Activated CD8-positive, alpha-beta memory T cell treated with anti-CD3 and anti-CD28 coated beads, Interleukin-2, amount 50 U/mL, for 4 hours (primary cell): ENCODE results near the gene SRR.
"Not testable (repeated sequence)": the region's sequence is repeated elsewhere in the genome, so short reads cannot be mapped to it uniquely, and the experiment has no call there.

Experiments used
- DNase-seq: peaks from one replicate; pipeline ENCODE4 v3.0.0-alpha.2; 2020

SRR gene, protein sequence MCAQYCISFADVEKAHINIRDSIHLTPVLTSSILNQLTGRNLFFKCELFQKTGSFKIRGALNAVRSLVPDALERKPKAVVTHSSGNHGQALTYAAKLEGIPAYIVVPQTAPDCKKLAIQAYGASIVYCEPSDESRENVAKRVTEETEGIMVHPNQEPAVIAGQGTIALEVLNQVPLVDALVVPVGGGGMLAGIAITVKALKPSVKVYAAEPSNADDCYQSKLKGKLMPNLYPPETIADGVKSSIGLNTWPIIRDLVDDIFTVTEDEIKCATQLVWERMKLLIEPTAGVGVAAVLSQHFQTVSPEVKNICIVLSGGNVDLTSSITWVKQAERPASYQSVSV

DNA sequence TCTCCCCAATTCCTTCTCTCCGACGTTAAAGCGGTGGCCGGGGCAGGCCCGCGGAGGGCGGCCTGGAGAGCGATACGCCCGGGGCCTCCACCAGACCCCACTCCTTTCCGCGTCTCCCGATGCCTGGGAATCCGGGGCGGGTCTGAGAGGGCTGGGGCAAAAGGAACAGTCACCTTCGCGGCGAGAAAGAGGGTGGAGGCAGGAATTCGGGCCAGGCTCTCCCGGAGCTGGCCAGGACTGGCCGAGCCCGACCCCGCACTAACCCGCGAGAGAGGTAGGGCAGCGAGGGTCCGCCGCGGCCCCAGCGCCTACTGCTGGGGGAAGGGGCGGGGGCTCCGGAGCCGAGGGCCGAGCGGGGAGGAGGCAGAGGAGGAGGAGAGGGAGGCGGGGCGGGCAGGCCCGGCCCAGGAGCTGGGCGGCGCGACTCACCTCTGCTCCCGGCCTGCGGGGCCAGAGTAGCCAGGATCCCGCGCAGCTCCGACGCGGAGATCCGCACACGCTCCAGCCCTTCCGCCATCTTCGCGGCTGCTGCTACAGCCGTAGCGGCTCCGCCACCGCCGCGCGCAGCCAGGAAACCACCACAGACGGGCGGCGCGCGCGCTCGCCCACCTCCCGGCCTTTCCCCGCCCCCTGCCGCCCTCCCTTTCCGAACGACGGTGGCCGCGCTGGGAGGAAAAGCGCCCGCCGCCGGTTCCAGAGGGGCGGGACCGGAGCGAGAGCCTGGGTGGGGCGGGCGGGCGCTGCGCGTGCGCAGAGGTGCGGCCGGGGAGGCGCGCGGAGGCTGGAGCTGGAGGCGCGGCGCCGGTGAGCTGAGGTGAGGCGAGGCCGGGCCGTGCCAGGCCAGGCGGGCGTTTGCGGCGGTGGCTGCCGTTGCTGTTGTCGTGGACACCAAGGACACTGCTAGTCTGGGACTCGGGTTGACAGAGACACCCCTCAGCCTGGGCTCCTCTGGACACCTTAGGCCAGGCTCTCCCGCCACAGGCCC is at the start of gene SRR, which contains the start of gene SMG6:
Gene SRR (plus strand): TSS at position 747 of the 985 bp plus-strand sequence. CDS start 11,611 bp downstream, outside the sequence.
Gene SMG6 (minus strand): TSS at position 582 of the 985 bp plus-strand sequence. CDS start 65 bp downstream, at position 517.
- peak; percentile 95 for DNase-seq

- DNase-seq = not testable (repeated sequence)
Observed at GRCh38 chr17:2258830-2259229, 44.9 kb upstream of the SRR start.

GRCh38 chr17:2259769-2260536 is 43.8 kb upstream of the SRR start:
- DNase-seq = peak; percentile 63

DNA sequence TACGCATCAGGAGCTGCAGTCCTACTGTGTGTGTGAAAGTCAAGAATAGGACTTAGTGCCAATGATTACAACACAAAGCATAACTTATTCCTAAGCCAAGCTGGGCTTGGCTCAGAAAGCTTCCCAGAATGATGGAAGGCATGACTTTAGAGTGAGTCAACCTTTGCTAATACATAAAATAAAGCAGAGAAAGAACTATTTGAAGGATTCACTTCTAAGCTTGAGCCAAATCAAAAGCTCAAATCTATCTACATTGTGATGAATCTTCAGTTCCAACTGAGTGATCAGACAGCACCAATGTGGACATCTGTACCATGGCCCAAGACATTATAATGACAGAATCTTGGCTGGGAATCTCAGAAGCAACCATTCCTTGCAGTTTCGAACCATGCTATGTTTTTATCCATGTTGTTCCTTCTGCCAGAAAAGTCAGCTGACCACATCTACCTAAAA is 41.6 kb upstream of the SRR start:
- no peak for DNase-seq

DNA sequence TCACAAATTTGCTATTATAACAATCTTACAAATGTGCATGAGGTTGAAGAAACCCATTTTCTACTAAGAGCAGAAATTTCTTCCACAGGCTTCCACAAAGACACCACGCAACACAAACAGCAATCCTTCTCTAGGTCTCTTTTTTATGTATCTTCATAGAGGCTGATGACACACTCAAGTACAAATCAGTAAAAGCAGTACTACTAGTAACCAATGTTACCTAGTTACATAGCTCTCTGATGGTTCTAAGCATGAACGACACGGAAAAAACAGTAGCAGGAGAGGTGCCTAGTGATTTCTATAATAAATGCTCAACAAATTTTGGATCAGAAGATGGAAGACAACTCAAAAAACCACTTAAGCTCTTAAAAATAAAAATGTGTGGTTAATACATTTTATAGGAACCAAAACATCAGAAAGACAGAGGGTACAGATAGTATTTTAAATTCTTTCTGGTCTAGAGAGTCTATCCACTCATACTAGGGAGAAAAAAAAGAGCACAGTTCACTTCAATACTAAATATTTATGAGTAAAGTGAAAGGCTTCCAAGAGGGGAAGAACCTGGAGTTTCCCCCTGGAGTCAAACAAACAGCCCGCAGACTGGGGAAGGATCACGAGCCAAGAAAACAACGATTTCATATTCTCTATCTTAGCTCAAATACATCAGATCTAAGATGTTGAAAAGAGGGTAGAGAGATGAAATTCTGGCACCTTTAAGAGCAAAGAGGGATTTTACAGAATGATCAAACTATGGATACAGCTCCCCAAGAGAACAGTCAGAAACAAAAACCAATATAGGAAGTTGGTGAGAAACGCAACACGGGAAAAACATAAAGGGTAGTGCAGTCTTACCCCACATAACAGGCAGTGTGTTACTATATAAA is 40.3 kb upstream of the SRR start:
- DNase-seq = no peak

- no peak for DNase-seq
Observed at GRCh38 chr17:2264067-2264860, 39.5 kb upstream of the SRR start.

DNA sequence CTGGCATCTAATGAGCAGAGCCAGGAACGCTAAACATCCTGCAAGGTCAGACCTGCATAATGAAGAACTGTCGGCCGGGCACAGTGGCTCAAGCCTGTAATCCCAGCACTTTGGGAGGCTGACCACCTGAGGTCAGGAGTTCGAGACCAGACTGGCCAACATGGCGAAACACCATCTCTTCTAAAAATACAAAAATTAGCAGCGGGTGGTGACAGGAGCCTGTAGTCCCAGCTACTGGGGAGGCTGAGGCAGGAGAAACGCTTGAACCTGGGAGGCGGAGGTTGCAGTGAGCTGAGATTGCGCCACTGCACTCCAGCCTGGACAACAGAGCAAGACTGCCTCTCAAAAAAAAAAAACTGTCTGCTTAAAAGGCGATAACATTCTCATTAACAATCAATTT is 38.6 kb upstream of the SRR start:
- not testable (repeated sequence) for DNase-seq

DNA sequence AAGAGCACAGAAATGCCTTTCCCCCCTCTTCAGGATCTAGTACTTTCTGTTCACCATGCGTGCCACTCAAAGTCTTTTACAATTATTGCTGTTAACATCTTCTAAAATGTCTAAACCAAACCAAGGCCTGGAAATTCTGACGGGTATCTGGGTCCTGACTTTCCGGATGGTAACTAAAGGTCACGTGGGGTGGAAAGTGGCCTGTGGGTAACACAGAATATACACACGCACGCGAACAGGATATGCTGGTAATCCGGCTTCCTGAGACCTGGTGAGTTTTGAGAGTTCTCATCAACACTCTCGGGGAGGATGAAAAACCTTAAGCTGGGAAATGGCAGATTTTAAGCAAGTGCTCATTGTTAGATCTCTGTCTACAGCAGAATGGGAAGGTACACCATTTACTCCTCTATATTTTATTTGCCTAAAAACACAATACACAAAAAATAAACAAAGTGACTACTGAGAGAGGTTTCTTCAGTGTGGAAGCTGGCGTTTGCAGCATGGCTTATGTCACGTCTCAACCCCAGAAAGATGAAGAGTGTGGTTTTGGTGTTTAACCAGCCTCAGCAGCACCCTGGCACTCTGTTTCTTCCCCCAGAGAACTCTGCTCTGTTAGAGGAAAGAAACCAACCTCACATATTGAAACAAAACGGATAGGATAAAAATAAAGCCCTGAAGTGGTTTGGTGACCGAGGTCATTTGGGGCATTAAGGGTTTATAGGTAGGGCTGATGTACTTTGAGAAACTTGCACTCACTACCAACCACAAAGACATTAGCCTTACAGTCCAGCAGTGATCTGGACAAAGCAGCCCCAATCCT is 37.5 kb upstream of the SRR start:
- peak; percentile 80 for DNase-seq

DNA sequence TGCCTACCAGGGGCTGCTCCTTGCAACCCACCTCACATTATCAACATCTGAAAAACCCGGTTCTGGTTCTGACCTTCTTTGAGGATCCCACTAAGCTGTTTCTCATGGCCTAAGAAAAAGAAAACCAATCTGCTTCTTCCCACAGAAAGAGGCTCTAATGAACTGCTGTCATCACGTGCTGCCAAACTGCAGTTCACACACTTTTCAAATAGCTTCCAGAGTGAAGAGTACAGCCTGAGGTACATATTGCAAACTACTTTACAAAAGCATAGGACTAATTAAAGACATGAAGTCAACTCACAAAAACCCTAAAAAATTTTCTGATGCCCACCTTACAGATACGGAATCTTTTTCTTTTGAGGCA is 36.9 kb upstream of the SRR start:
- DNase-seq = no peak

DNA sequence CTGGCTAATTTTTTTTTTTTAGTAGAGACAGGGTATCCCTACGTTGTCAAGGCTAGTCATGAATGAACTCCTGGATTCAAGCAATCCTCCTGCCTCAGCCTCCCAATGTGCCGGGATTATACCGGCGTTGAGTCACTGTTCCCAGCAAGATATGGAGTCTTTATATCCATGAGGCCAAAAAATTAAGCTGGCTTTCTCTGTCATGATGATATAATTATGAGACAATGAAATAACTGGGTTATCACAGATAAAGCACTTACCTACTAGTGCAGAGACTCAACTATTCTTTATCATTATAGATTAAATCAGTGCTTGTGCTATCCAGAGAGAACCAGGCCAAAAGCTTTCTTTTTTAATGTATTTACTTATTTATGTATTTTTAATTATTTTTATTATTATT is 36.4 kb upstream of the SRR start:
- DNase-seq = no peak

- DNase-seq = no peak
Observed at GRCh38 chr17:2271985-2272702, 31.6 kb upstream of the SRR start.

GRCh38 chr17:2274414-2274813 is 29.3 kb upstream of the SRR start:
- DNase-seq = no peak

DNA sequence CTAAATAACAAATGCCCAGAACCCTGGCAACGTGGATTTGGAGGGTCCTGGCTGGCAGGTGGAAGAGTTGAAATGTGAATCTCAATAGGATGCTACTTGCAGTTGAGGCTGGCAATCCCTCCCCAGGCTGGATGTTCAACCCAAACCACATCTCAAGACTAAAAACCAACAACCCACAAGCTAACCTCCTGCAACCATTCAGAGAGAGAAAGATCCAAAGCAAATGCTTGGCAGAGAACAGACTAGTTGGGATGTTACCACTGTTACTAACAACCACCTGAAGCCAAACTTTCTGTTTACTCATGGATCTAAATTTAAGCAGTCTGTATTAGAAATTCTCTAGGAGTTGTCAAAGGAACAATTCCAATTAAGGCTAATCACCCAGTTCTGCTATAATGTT is 28.0 kb upstream of the SRR start:
- DNase-seq = no peak

DNA sequence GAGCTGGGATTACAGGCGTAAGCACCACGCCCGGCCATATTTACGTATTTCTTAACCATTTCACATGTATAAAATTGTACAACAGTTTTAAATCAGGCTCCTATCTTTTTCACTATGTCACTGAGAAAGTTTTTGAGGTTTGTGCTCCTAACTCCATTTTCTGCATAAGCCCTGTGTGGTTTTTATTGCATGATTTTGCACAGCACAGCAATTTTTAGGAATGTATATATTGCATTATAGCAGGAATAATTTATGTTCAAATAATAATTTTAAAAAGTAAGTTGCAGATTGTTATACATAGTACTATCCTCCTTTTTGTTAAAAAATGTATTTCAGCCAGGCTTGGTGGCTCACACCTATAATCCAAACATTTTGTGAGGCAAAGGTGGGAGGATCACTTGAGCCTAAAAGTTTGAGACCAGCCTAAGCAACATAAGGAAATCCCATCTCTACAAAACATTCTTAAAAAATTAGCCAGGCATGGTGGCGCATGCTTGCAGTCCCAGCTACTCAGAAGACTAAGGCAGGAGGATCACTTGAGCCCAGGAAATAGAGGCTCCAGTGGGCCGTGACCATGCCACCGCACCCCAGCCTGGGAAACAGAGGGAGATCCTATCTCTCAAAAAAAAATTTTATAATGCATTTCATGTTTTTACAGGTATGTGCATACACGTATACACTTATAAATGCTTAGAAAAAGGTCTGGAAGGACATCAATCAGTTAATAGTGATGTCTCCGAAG is 26.1 kb upstream of the SRR start:
- DNase-seq = no peak

- DNase-seq = no peak
Observed at GRCh38 chr17:2279707-2280106, 24.0 kb upstream of the SRR start.

DNA sequence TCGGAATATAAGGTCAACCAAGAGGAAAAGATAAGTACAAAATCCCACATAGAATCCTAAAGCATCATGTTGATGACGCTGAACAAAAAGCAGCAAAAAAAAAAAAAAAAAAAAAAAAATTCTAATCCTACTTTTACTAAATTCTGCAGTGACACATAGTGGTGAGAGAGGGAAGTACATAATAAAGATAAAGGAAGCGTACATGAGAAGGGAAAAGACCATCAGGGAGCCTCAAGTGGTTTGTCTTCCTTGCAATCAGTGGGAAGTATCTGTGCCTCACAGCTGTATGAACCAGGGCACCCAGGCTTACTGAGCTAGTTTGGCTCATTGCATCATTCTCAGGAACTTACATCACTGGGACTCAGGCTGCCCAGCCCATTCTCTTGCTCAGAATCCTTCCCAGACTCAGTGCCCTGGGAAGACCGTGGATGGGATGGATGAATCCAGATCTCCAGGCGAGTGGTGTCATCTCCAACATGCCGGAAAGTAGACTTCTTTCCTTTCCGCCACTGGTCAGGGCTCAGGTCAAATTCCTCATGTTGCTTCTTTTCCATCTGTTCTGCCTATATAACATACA is 21.4 kb upstream of the SRR start:
- DNase-seq = no peak

- no peak for DNase-seq
Observed at GRCh38 chr17:2283302-2283701, 20.4 kb upstream of the SRR start.

GRCh38 chr17:2289878-2290478 is 13.8 kb upstream of the SRR start:
- no peak for DNase-seq
